Islet of Langerhans (tissue), 1 donor: ENCODE data around the gene GOLGA6A.

Experiments used
- FAIRE-seq: peaks from one replicate; lab custom pipeline; 2011; peaks lifted over from hg19 to GRCh38; lab: Jason Lieb, UNC

Gene GOLGA6A

DNA sequence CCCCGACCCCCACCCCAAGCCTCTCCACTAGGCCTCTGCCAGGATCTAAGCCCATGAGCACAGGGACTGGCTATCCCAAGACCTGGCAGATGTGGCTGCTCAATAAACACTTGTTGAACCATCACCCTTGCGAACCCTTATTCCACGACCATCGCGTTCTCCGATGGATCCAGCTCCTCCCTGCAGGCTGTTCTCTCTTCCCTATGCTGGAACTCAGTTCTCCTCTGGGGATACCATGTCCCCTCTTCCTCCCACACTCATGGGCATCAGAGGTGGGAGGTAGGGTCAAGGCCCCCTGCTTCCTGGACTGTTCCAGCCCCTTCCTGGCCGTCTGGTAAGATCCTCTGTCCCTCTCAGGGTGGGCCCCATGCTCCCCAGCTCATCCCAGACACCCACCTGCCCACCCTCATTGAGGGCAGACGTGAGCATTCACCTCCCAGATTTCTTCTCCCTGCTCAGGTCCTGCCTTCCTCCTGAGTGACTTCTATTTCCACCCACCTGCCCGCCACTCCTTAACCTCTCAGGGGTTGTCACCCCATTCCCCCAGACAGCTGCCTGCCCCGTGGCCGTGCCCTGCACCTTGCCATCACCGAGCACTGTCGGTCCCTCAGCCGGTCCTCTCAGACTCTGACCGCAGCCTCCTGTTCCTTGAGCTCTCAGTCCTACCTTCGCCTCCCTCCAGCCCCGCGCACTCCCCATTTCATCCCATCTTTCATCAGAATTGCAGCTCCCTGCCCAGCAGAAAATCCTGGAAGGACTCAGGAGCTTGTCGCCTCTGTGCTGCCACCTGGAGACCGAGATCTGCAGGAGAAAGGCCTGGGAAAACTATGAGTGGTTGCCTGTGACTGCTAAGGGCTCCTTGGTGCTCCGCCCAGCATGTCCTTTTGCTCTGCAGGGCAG, 45.8 kb downstream of the GOLGA6A start:
- no peak for FAIRE-seq

GRCh38 chr15:74035121-74036017, 47.0 kb downstream of the GOLGA6A start:
- no peak for FAIRE-seq

DNA sequence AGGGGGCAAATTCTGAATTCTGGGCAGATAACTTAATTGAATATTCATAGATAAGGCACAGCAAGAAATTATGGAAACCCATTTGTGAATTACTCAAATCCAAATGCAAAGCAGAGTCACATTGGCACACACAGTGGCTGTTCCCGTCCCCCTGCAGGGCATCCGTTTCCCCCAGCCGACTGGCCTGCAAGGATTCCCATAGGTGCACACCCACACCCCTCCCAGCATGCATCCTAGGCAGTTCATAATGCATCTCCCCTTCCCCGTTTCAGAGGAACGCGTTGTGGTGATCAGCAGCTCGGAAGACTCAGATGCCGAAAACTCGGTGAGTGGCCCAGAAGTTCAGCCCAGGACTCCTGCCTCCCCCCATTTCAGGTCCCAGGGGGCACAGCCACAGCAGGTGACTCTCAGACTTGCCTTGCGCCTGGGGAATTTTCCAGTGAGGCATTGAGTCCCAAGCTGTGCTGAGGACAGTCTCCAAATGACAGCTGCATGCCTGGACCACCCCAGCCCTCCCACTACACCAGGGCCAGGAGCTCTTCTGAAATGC, 48.1 kb downstream of the GOLGA6A start:
- no peak for FAIRE-seq

GRCh38 chr15:74032606-74033561, 49.5 kb downstream of the GOLGA6A start:
- no peak for FAIRE-seq

DNA sequence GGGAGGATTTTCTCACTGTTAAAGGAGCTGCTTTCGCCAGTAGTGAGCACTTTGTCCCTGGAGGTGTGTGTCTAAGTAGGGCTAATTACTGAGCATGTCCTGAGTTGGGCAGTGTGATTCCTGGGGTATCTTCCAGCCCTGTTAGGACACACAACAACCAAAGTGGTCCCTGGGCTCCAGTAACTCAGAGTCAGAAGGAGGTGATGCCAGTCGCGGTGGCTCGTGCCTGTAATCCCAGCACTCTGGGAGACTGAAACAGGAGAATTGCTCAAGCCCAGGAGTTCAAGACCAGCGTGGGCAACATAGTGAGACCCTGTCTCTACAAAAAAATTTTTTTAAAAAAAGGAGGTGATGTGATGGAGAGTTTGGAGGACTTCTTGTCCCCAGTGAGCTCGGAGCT, 50.3 kb downstream of the GOLGA6A start:
- FAIRE-seq, result no peak

DNA sequence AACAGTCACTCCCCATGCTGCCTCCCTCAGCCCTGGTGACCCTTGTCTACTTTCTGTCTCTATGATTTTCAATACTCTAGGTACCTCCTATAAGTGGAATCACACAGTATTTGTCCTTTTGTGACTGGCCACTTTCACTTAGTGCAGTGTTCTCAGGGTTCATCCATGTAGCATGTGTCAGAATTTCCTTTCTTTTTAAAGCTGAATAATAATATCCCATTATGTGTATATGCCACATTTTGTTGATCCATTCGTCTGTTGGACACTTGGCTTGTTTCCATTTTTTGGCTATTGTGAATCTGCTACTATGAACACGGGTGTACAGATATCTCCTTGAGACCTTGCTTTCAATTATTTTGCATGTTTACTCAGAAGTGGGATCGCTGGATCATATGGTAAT, 53.7 kb downstream of the GOLGA6A start:
- no peak for FAIRE-seq

GRCh38 chr15:74027688-74028087, 54.7 kb downstream of the GOLGA6A start:
- no peak for FAIRE-seq

DNA sequence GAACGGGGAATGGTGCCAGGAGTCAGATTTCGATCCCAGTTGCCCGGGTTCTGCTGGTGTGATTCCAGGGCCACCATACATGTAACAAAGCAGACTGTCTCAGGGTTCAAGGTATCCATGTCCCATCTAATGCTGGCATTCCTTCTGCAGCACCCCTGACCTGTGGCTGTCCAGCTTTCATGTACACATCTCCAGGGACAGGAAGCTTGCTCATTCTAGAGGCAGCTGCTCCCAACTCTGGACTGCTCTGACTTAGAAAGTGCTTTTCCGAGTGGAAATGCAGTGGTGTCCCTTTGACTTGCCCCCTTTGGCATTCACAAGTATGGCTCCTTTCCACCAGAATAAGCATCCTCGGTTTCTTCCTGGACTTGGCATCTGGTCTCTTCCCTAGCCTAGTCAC, 56.9 kb downstream of the GOLGA6A start:
- FAIRE-seq, result no peak

DNA sequence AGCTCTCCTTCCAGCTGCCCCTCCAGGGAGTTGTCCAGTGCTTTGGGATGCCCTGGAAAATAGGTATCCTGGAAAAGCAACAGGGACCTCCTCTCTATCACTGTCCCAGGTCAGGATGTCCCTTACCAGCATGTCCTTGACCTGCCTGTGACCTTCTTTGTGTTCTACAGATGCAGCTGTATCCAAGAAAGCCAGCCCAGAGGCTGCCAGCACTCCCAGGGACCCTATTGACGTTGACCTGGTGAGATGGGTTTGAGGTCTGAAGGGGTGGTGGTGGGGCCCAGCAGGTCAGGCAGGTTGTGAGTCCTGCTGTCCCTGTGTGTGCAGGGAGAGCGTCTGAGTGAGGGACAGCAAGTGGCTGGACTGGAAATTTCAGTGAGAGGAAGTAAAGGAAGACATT, 57.7 kb downstream of the GOLGA6A start:
- FAIRE-seq, result no peak

DNA sequence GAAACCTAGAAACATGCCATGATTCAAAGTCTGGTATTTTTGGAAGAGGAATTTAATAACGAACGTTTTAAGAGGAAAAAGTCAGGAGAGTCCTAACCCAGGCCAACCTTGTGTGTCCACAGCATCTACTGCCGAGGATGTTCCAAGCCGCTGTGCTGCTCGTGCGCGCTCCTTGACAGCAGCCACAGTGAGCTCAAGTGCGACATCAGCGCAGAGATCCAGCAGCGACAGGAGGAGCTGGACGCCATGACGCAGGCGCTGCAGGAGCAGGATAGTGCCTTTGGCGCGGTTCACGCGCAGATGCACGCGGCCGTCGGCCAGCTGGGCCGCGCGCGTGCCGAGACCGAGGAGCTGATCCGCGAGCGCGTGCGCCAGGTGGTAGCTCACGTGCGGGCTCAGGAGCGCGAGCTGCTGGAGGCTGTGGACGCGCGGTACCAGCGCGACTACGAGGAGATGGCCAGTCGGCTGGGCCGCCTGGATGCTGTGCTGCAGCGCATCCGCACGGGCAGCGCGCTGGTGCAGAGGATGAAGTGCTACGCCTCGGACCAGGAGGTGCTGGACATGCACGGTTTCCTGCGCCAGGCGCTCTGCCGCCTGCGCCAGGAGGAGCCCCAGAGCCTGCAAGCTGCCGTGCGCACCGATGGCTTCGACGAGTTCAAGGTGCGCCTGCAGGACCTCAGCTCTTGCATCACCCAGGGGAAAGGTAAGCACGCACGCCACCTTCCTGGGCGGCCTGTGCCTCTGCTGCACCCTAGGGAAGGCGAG, 59.5 kb downstream of the GOLGA6A start:
- no peak for FAIRE-seq
